Thoracic aorta (tissue), 2 donors: ENCODE data around the gene B3GNT5. TPM values are rescaled to one million over a fixed set of nuclear protein-coding genes. Genes with fewer than 3 reads are reported as not detected.

Source experiments
- ATAC-seq: fragments of 150-250 bp; one replicate; pipeline ENCODE4 v1.8.0; 2017; ENCODE audit warnings: low read depth; ENCODE audit not compliant: insufficient number of reproducible peaks, low FRiP score
- DNase-seq: peaks from one replicate; pipeline ENCODE4 v3.0.0-alpha.2; 2020; ENCODE audit warnings: low spot score
- H3K27ac ChIP-seq, 2 donors: fragments of 200-600 bp; sonication (generic); 1 replicate in 1 of 2; 2 replicates in 1 of 2; pipeline ENCODE4 v1.5.1; 2016; ENCODE audit warnings: mild to moderate bottlenecking in 2 of 2, moderate library complexity in 2 of 2
- H3K27me3 ChIP-seq: fragments of 200-600 bp; sonication (generic); replicated peaks from 2 replicates; pipeline ENCODE4 v1.6.0; 2016; ENCODE audit warnings: mild to moderate bottlenecking; ENCODE audit not compliant: insufficient read depth
- H3K36me3 ChIP-seq: fragments of 200-600 bp; sonication (generic); one replicate; pipeline ENCODE4 v1.5.1; 2016
- H3K4me1 ChIP-seq, 2 donors: fragments of 200-600 bp; sonication (generic); 1 replicate in 1 of 2; 2 replicates in 1 of 2; pipeline versions ENCODE4 v1.5.1 to v1.6.0; 2016; ENCODE audit warnings: low read depth in 2 of 2, mild to moderate bottlenecking in 1 of 2; ENCODE audit not compliant: control insufficient read depth in 1 of 2
- H3K4me3 ChIP-seq: fragments of 200-600 bp; sonication (generic); 2 replicates; pipeline ENCODE4 v1.5.1; 2016; ENCODE audit warnings: mild to moderate bottlenecking
- H3K9me3 ChIP-seq: fragments of 200-600 bp; sonication (generic); 2 replicates; pipeline ENCODE4 v1.5.1; 2016
- CTCF ChIP-seq: fragments of 200-600 bp; sonication (generic); IDR thresholded peaks from one replicate; pipeline ENCODE4 v1.5.1; 2019; ENCODE audit warnings: antibody characterized with exemption
- total RNA-seq, 2 donors: library from RNA; depleted of rRNA; stranded (reverse); fragments of >200 nt; gene quantifications; one replicate each; pipeline versions ENCODE4 v1.1.0 to v1.2.3, GENCODE V29; 2016

B3GNT5 gene
- total RNA-seq, 2 donors from 2014 or later, result 3.1 to 7.5 TPM

- TF ChIP-seq CTCF, result no peak
- no peak for DNase-seq
- no peaks in the 10 kb centered on the region for H3K36me3 ChIP-seq
- H3K27me3 ChIP-seq, result no peaks in the 10 kb centered on the region
- H3K4me1 ChIP-seq, result no peaks in the 10 kb centered on the region
- H3K27ac ChIP-seq, result no peak overlapping the region
- ATAC-seq, result no peak
- H3K4me3 ChIP-seq, result no peak overlapping the region
- H3K9me3 ChIP-seq, result no peaks in the 10 kb centered on the region
These were observed 38.8 kb upstream of the B3GNT5 start for GRCh38 chr3:183214277-183214612.

GRCh38 chr3:183215591-183216202 lies 37.4 kb upstream of the B3GNT5 start:
- Histone ChIP-seq H3K27me3 (no peaks in the 10 kb centered on the region), H3K4me1 (no peaks in the 10 kb centered on the region), H3K36me3 (no peaks in the 10 kb centered on the region), H3K27ac (no peak overlapping the region), H3K9me3 (no peaks in the 10 kb centered on the region), H3K4me3 (no peak overlapping the region)
- no peak for TF ChIP-seq CTCF
- no peak for DNase-seq
- no peak for ATAC-seq

GRCh38 chr3:183217548-183218332 lies 35.3 kb upstream of the B3GNT5 start:
- DNase-seq (no peak), ATAC-seq (no peak)
- no peaks in the 10 kb centered on the region for H3K27me3 ChIP-seq
- no peaks in the 10 kb centered on the region for H3K9me3 ChIP-seq
- H3K4me1 ChIP-seq, result no peaks in the 10 kb centered on the region
- no peak overlapping the region for H3K27ac ChIP-seq
- H3K4me3 ChIP-seq, result no peak overlapping the region
- no peaks in the 10 kb centered on the region for H3K36me3 ChIP-seq
- TF ChIP-seq CTCF, result no peak

GRCh38 chr3:183218826-183219225 lies 34.2 kb upstream of the B3GNT5 start:
- no peak overlapping the region for H3K4me3 ChIP-seq
- TF ChIP-seq CTCF, result no peak
- H3K9me3 ChIP-seq, result no peaks in the 10 kb centered on the region
- no peaks in the 10 kb centered on the region for H3K36me3 ChIP-seq
- H3K27me3 ChIP-seq, result no peaks in the 10 kb centered on the region
- H3K27ac ChIP-seq, result no peak overlapping the region
- no peak for DNase-seq
- ATAC-seq, result no peak
- H3K4me1 ChIP-seq, result no peaks in the 10 kb centered on the region

- H3K4me1 ChIP-seq, result no peaks in the 10 kb centered on the region
- H3K4me3 ChIP-seq, result no peak overlapping the region
- no peak for TF ChIP-seq CTCF
- H3K9me3 ChIP-seq, result no peaks in the 10 kb centered on the region
- no peak overlapping the region for H3K27ac ChIP-seq
- H3K36me3 ChIP-seq, result no peaks in the 10 kb centered on the region
- no peak for DNase-seq
- H3K27me3 ChIP-seq, result no peaks in the 10 kb centered on the region
- no peak for ATAC-seq
These were observed 32.2 kb upstream of the B3GNT5 start for GRCh38 chr3:183220828-183221227.
